IPS-20b (cell line): ENCODE data around the gene ATOX1.

ENCODE experiments used
- H3K27ac ChIP-seq: one replicate; pipeline ENCODE4 v1.5.1; 2013; ENCODE audit warnings: low read length
- H3K27me3 ChIP-seq: 2 replicates; pipeline ENCODE4 v1.6.1; 2013; ENCODE audit warnings: mild to moderate bottlenecking, low read length, inconsistent platforms; ENCODE audit not compliant: insufficient read depth
- H3K36me3 ChIP-seq: 2 replicates; pipeline ENCODE4 v1.6.1; 2013; ENCODE audit warnings: low read depth, mild to moderate bottlenecking, inconsistent platforms, low read length, moderate library complexity; ENCODE audit not compliant: insufficient read depth
- H3K4me1 ChIP-seq: 2 replicates; pipeline ENCODE4 v1.6.1; 2013; ENCODE audit warnings: mild to moderate bottlenecking, control low read depth, inconsistent platforms, low read length, moderate library complexity; ENCODE audit not compliant: insufficient read depth
- H3K4me3 ChIP-seq: 2 replicates; pipeline ENCODE4 v1.5.1; 2013; ENCODE audit warnings: mild to moderate bottlenecking, low read length, inconsistent platforms
- H3K9ac ChIP-seq: 2 replicates; pipeline ENCODE4 v1.6.1; 2013; ENCODE audit warnings: low read depth, mild to moderate bottlenecking, inconsistent platforms, low read length, moderate library complexity
- H3K9me3 ChIP-seq: 2 replicates; pipeline ENCODE4 v1.6.1; 2013; ENCODE audit warnings: mild to moderate bottlenecking, low read depth, low read length, inconsistent platforms; ENCODE audit not compliant: insufficient read depth

ATOX1 gene

GRCh38 chr5:151724360-151724759 is 34.1 kb downstream of the ATOX1 start:
- Histone ChIP-seq H3K27ac (no peak overlapping the region), H3K27me3 (no peaks in the 10 kb centered on the region), H3K4me1 (peaks cover 7% of the 10 kb centered on the region)

GRCh38 chr5:151722546-151722945 is 35.9 kb downstream of the ATOX1 start:
- Histone ChIP-seq H3K9me3 (no peaks in the 10 kb centered on the region), H3K27ac (no peak overlapping the region), H3K4me3 (no peak overlapping the region), H3K36me3 (no peaks in the 10 kb centered on the region), H3K27me3 (no peaks in the 10 kb centered on the region), H3K9ac (no peak overlapping the region), H3K4me1 (peaks cover 7% of the 10 kb centered on the region)

More at GRCh38 chr5:151724360-151724759, 34.1 kb downstream of the ATOX1 start:
- Histone ChIP-seq H3K4me3 (no peak overlapping the region), H3K9ac (no peak overlapping the region), H3K36me3 (no peaks in the 10 kb centered on the region), H3K9me3 (no peaks in the 10 kb centered on the region)

- H3K4me1 ChIP-seq: peaks cover 7% of the 10 kb centered on the region
- H3K36me3 ChIP-seq: no peaks in the 10 kb centered on the region
- H3K9me3 ChIP-seq: no peaks in the 10 kb centered on the region
- H3K27me3 ChIP-seq: no peaks in the 10 kb centered on the region
- H3K4me3 ChIP-seq: no peak overlapping the region
- H3K27ac ChIP-seq: no peak overlapping the region
- H3K9ac ChIP-seq: no peak overlapping the region
These were observed 36.5 kb downstream of the ATOX1 start for GRCh38 chr5:151721812-151722391.

GRCh38 chr5:151721087-151721646 is 37.3 kb downstream of the ATOX1 start:
- Histone ChIP-seq H3K4me3 (no peak overlapping the region), H3K4me1 (peaks cover 7% of the 10 kb centered on the region), H3K27ac (no peak overlapping the region), H3K9me3 (no peaks in the 10 kb centered on the region), H3K9ac (no peak overlapping the region), H3K36me3 (no peaks in the 10 kb centered on the region), H3K27me3 (no peaks in the 10 kb centered on the region)

GRCh38 chr5:151720215-151720614 is 38.2 kb downstream of the ATOX1 start:
- Histone ChIP-seq H3K9me3 (no peaks in the 10 kb centered on the region), H3K27ac (no peak overlapping the region), H3K27me3 (no peaks in the 10 kb centered on the region), H3K4me3 (no peak overlapping the region), H3K36me3 (no peaks in the 10 kb centered on the region), H3K9ac (no peak overlapping the region), H3K4me1 (peaks cover 7% of the 10 kb centered on the region)

GRCh38 chr5:151719228-151720000 is 39.0 kb downstream of the ATOX1 start:
- Histone ChIP-seq H3K4me1 (peaks cover 7% of the 10 kb centered on the region), H3K4me3 (no peak overlapping the region), H3K27ac (no peak overlapping the region), H3K36me3 (no peaks in the 10 kb centered on the region), H3K27me3 (no peaks in the 10 kb centered on the region), H3K9ac (no peak overlapping the region), H3K9me3 (no peaks in the 10 kb centered on the region)

GRCh38 chr5:151718646-151719045 is 39.8 kb downstream of the ATOX1 start:
- Histone ChIP-seq H3K27ac (no peak overlapping the region), H3K36me3 (no peaks in the 10 kb centered on the region), H3K4me3 (no peak overlapping the region)

GRCh38 chr5:151718153-151718552 is 40.3 kb downstream of the ATOX1 start:
- Histone ChIP-seq H3K4me3 (no peak overlapping the region), H3K36me3 (no peaks in the 10 kb centered on the region), H3K27ac (no peak overlapping the region), H3K4me1 (peaks cover 7% of the 10 kb centered on the region), H3K9ac (no peak overlapping the region), H3K27me3 (no peaks in the 10 kb centered on the region), H3K9me3 (no peaks in the 10 kb centered on the region)

More at GRCh38 chr5:151718646-151719045, 39.8 kb downstream of the ATOX1 start:
- H3K9ac ChIP-seq: no peak overlapping the region
- H3K27me3 ChIP-seq: no peaks in the 10 kb centered on the region
- peaks cover 7% of the 10 kb centered on the region for H3K4me1 ChIP-seq
- H3K9me3 ChIP-seq: no peaks in the 10 kb centered on the region

GRCh38 chr5:151717416-151717815 is 41.0 kb downstream of the ATOX1 start:
- no peak overlapping the region for H3K27ac ChIP-seq
- H3K4me1 ChIP-seq: peaks cover 7% of the 10 kb centered on the region
- H3K9ac ChIP-seq: no peak overlapping the region
- H3K4me3 ChIP-seq: no peak overlapping the region
- H3K9me3 ChIP-seq: no peaks in the 10 kb centered on the region
- H3K36me3 ChIP-seq: no peaks in the 10 kb centered on the region
- H3K27me3 ChIP-seq: no peaks in the 10 kb centered on the region

- Histone ChIP-seq H3K27me3 (no peaks in the 10 kb centered on the region), H3K27ac (no peak overlapping the region), H3K36me3 (no peaks in the 10 kb centered on the region), H3K9me3 (no peaks in the 10 kb centered on the region), H3K4me1 (peaks cover 5% of the 10 kb centered on the region; the same call in 1 of the 2 replicates), H3K4me3 (no peak overlapping the region), H3K9ac (no peak overlapping the region)
These were observed 49.2 kb downstream of the ATOX1 start for GRCh38 chr5:151709109-151709735.

GRCh38 chr5:151708126-151708525 is 50.3 kb downstream of the ATOX1 start:
- Histone ChIP-seq H3K27me3 (no peaks in the 10 kb centered on the region), H3K4me1 (peaks cover 5% of the 10 kb centered on the region; the same call in 1 of the 2 replicates), H3K9ac (no peak overlapping the region), H3K9me3 (no peaks in the 10 kb centered on the region), H3K36me3 (no peaks in the 10 kb centered on the region), H3K27ac (no peak overlapping the region), H3K4me3 (no peak overlapping the region)
